Left lung (tissue), 10 donors: ENCODE results near the gene DNMT3A. TPM values are rescaled to one million over a fixed set of nuclear protein-coding genes. Genes with fewer than 3 reads are reported as not detected.
A peak's percentile ranks its signal among the peaks of the same experiment; 100 is the strongest.

Source experiments
- ATAC-seq: fragments of 200-7000 bp; cut with Tn5 transposase; one replicate; pipeline ENCODE4 v1.9.1; 2020; ENCODE audit warnings: moderate library complexity
- DNase-seq, 4 donors: peaks; one replicate each; pipeline ENCODE4 v3.0.0-alpha.2; 2013 to 2020
- H3K27ac ChIP-seq, 2 donors: fragments of 200-600 bp; sonication (generic) in 1 of 2; one replicate each; pipeline versions ENCODE4 v1.5.0 to v1.8.0; 2020 to 2021
- H3K27me3 ChIP-seq, 2 donors: fragments of 200-600 bp; sonication (generic) in 1 of 2; one replicate each; pipeline versions ENCODE4 v1.5.0 to v1.8.0; 2020 to 2021
- H3K36me3 ChIP-seq, 2 donors: fragments of 200-600 bp; sonication (generic) in 1 of 2; one replicate each; pipeline versions ENCODE4 v1.5.0 to v1.8.0; 2020 to 2021
- H3K4me1 ChIP-seq, 2 donors: fragments of 200-600 bp; one replicate each; pipeline ENCODE4 v1.8.0; 2021
- H3K4me3 ChIP-seq, 2 donors: fragments of 200-600 bp; sonication (generic) in 1 of 2; one replicate each; pipeline versions ENCODE4 v1.5.0 to v1.8.0; 2020 to 2021; ENCODE audit warnings: mild to moderate bottlenecking in 1 of 2
- H3K9me3 ChIP-seq, 2 donors: fragments of 200-600 bp; sonication (generic) in 1 of 2; one replicate each; pipeline versions ENCODE4 v1.5.0 to v1.8.0; 2020 to 2021
- intact Hi-C, 2 donors: fragments of 100-400 bp; cut with DNase I; formaldehyde crosslinking; loops; one replicate each; pipeline versions ENCODE4 v1.11.2 to v1.14.2; 2022
- polyA plus RNA-seq, 6 donors: library from polyadenylated mRNA; unstranded; fragments of 120-200 nt; gene quantifications; one replicate each; pipeline ENCODE4 v1.2.1, GENCODE V29; 2013; ENCODE audit not compliant: insufficient read length in 6 of 6
- total RNA-seq, 2 donors: library from RNA; stranded (reverse); fragmentation: NEBNext Ultra II Directional; extraction: Animal tissue kit (Norgen Biotek cat#: 25700); gene quantifications; one replicate each; pipeline ENCODE4 v1.2.1, GENCODE V29; 2021
- TF ChIP-seq, protein P1 (sequence below), 2 donors: fragments of 200-600 bp; sonication (generic) in 1 of 2; IDR thresholded peaks; one replicate each; pipeline versions ENCODE4 v1.5.0 to v1.8.0; 2021; ENCODE audit warnings: antibody characterized with exemption in 2 of 2
- donor health status: DM: no; HTN: yes; CAD: no.
- donor health status: DM: no; HTN: no; CAD: no.

The DNMT3A gene
- total and polyA plus RNA-seq, 8 donors: 37.5 to 123 (median 100) TPM

DNA sequence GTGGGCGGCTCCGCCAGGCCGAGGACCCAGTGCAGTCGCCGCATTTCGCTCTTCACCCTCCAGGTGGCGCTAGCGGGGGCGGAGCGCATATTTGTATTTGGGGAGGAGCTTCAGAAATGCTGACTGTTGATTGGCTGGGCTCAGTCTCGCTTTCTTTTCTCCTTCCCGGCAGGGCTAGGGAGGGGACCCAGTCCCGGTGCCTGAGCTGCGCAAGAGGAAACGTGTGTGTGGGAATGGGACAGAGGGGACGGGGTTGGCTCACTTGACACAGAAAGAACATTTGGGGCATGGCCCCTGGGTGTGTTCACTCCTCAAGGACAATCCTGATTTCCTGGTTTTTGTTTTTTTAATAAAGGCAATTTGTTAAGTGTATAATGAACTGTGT is 20.3 kb upstream of the DNMT3A start:
- Histone ChIP-seq H3K36me3 (no peaks in the 10 kb centered on the region), H3K4me3 (peak overlapping the region; percentile 12 to 39), H3K27ac (peak overlapping the region; percentile 56 to 91), H3K4me1 (peaks cover 3 to 20% of the 10 kb centered on the region in 2 donors), H3K9me3 (no peaks in the 10 kb centered on the region), H3K27me3 (no peaks in the 10 kb centered on the region)
- intact Hi-C loops: no loop called here
- ATAC-seq (peak; percentile 99), DNase-seq (peak; percentile 92 to 95 (median 94))
- TF ChIP-seq, protein P1, sequence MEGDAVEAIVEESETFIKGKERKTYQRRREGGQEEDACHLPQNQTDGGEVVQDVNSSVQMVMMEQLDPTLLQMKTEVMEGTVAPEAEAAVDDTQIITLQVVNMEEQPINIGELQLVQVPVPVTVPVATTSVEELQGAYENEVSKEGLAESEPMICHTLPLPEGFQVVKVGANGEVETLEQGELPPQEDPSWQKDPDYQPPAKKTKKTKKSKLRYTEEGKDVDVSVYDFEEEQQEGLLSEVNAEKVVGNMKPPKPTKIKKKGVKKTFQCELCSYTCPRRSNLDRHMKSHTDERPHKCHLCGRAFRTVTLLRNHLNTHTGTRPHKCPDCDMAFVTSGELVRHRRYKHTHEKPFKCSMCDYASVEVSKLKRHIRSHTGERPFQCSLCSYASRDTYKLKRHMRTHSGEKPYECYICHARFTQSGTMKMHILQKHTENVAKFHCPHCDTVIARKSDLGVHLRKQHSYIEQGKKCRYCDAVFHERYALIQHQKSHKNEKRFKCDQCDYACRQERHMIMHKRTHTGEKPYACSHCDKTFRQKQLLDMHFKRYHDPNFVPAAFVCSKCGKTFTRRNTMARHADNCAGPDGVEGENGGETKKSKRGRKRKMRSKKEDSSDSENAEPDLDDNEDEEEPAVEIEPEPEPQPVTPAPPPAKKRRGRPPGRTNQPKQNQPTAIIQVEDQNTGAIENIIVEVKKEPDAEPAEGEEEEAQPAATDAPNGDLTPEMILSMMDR (IDR thresholded peaks at IDR 0.05): peak; percentile 96 to 99

DNA sequence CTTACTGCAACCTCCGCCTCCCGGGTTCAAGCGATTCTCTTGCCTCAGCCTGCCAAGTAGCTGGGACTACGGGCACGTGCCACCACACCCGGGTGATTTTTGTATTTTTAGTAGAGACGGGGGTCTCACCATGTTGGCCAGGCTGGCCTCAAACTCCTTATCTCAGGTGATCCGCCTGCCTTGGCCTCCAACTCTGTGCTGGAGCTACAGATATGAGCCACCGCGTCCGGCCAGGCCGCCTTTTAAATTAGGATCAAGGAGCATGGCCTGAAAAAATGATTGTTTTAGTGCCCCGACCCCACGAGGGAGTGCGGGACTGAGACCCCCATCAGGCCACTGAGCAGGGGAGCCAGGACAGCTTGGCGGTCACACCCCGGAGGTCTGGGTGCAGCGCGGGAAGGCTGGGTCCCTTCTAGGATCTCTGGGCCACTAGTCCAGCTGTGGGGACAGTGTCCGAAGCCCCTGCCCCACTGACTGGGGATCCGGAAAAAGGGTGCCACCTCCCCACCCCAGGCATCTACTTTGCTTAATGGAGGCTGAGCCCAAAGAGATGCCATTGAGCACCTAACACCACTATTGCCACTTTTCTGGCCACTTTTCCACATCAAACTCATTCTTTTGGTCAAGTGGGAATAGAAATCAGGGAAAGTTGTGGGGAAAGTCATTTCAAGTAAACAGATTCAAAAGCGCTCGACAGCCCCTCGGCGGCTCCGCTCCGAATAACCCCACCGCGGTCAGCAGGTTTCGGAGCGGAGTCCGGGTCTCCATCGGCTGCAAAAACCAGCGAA is 19.7 kb upstream of the DNMT3A start:
- ATAC-seq: no peak
- H3K27ac ChIP-seq: peak overlapping the region in 1 of 2 donors; percentile 91
- peaks cover 3 to 20% of the 10 kb centered on the region in 2 donors for H3K4me1 ChIP-seq
- no peaks in the 10 kb centered on the region for H3K9me3 ChIP-seq
- H3K4me3 ChIP-seq: peak overlapping the region in 1 of 2 donors; percentile 39
- no peaks in the 10 kb centered on the region for H3K27me3 ChIP-seq
- no peaks in the 10 kb centered on the region for H3K36me3 ChIP-seq
- TF ChIP-seq, protein P1 (IDR thresholded peaks at IDR 0.05): no peak
- no peak for DNase-seq
- intact Hi-C loops: no loop called here

DNA sequence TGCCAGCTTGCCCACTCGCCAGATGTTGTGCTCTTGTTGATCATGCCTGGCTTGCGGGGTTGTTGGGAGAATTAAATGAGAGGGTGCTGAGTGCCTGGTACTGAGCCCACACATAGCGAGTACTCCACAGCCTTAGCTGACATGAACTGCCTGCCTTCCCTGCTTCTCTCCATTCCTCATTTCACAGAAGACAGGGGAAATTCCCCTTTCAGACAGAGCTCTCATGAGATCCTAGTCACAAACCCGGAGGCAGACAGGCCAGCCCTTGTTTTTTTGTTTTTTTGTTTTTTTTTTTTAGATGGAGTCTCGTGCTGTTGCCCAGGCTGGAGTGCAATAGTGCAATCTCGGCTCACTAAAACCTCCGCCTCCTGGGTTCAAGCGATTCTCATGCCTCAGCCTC is 17.1 kb upstream of the DNMT3A start:
- intact Hi-C loops: no loop called here
- Histone ChIP-seq H3K27ac (no peak overlapping the region), H3K27me3 (no peaks in the 10 kb centered on the region), H3K9me3 (no peaks in the 10 kb centered on the region), H3K36me3 (no peaks in the 10 kb centered on the region), H3K4me1 (peaks cover 3 to 20% of the 10 kb centered on the region in 2 donors), H3K4me3 (no peak overlapping the region)
- DNase-seq: no peak
- TF ChIP-seq, protein P1 (IDR thresholded peaks at IDR 0.05): no peak
- no peak for ATAC-seq

GRCh38 chr2:25358249-25358815 is 16.6 kb upstream of the DNMT3A start:
- TF ChIP-seq, protein P1 (IDR thresholded peaks at IDR 0.05): no peak
- H3K27me3 ChIP-seq: no peaks in the 10 kb centered on the region
- peaks cover 3 to 19% of the 10 kb centered on the region in 2 donors for H3K4me1 ChIP-seq
- ATAC-seq (no peak), DNase-seq (no peak)
- H3K36me3 ChIP-seq: no peaks in the 10 kb centered on the region
- intact Hi-C loops: no loop called here
- H3K9me3 ChIP-seq: no peaks in the 10 kb centered on the region
- no peak overlapping the region for H3K4me3 ChIP-seq
- H3K27ac ChIP-seq: no peak overlapping the region

DNA sequence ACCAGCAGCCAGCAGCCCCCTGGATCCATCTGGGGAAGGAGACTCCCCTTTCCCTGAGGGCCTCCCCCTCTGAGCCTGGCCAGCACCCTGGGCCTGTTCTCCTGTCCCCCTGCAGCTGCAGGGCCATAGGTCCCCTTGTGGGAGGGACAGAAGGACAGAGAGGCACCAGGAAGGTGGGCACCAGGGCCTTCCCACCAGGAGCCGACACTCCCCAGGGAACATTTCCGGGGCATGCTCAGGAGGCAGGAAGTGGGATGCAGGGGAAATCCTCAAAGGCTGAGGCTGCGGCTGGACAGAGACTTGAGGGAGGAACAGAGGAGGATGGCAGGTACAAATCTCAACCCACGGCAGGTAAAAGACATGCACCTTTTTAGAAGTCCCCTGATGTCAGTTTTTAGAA is 14.4 kb upstream of the DNMT3A start:
- no peaks in the 10 kb centered on the region for H3K4me1 ChIP-seq
- H3K9me3 ChIP-seq: no peaks in the 10 kb centered on the region
- TF ChIP-seq, protein P1 (IDR thresholded peaks at IDR 0.05): no peak
- no peak overlapping the region for H3K27ac ChIP-seq
- H3K36me3 ChIP-seq: no peaks in the 10 kb centered on the region
- no peak overlapping the region for H3K4me3 ChIP-seq
- intact Hi-C loops: no loop called here
- ATAC-seq: no peak
- DNase-seq: no peak
- H3K27me3 ChIP-seq: no peaks in the 10 kb centered on the region
